K562 (cell line): Measurements from ENCODE around the gene SDK1. TPM values are rescaled to one million over a fixed set of nuclear protein-coding genes. Genes with fewer than 3 reads are reported as not detected.

Experiments used
- ATAC-seq: fragments of 200-7000 bp; cut with Tn5 transposase; 3 replicates; pipeline ENCODE4 v1.9.1; 2020; ENCODE audit warnings: moderate library complexity
- BruUV-seq: library from RNA; stranded (reverse); fragments of 400-500 nt; replicated peaks from 2 replicates; lab custom pipeline; 2021; lab: Mats Ljungman, UMichigan
- CTCF ChIA-PET: fragments of 300-600 bp; formaldehyde crosslinking; extraction: SDS; loops from one replicate; lab custom pipeline; 2021; ENCODE audit warnings: low intra/inter-chr PET ratio; lab: Yijun Ruan, JAX
- POLR2A ChIA-PET: fragments of 300-600, 350-650 bp; sonication (Branson Sonifier 250); formaldehyde crosslinking; extraction: SDS; loops from one replicate; lab custom pipeline; 2021; ENCODE audit warnings: antibody characterized with exemption, inconsistent platforms; lab: Yijun Ruan, JAX
- DNase-seq, 4 experiments: peaks; one replicate each; pipeline versions ENCODE4 v3.0.0 to v3.0.0-alpha.2; 2011 to 2018; ENCODE audit warnings: low spot score in 3 of 4, mixed read lengths in 3 of 4; ENCODE audit errors: extremely low read depth in 1 of 4
- FAIRE-seq: peaks from 2 replicates; lab custom pipeline; 2011; peaks lifted over from hg19 to GRCh38; lab: Jason Lieb, UNC
- H2AFZ ChIP-seq: 2 replicates; pipeline ENCODE4 v1.6.0; 2011; ENCODE audit warnings: low read depth, low read length, control low read depth, inconsistent platforms
- H3K27ac ChIP-seq: fragments of 200-600 bp; 3 replicates; pipeline ENCODE4 v1.8.0; 2011; ENCODE audit warnings: low read depth, mild to moderate bottlenecking, control low read depth, inconsistent platforms, low read length, moderate library complexity, mixed read lengths; ENCODE audit errors: extremely low read depth
- H3K27me3 ChIP-seq, 2 experiments: fragments of 300-600 bp in 1 of 2; 2 replicates in 1 of 2; 3 replicates in 1 of 2; pipeline versions ENCODE4 v1.6.0 to v1.8.0; 2011; ENCODE audit warnings: inconsistent platforms in 2 of 2, low read length in 2 of 2, mild to moderate bottlenecking in 1 of 2, mixed read lengths in 1 of 2, moderate library complexity in 1 of 2; ENCODE audit not compliant: control insufficient read depth in 2 of 2, insufficient read depth in 2 of 2
- H3K36me3 ChIP-seq: fragments of 300-600 bp; 3 replicates; pipeline ENCODE4 v1.8.0; 2011; ENCODE audit warnings: mild to moderate bottlenecking, low read length, inconsistent platforms; ENCODE audit not compliant: control insufficient read depth, insufficient read depth
- H3K4me1 ChIP-seq, 2 experiments: fragments of 200-600 bp in 1 of 2; replicated peaks in 1 of 2; 2 replicates in 1 of 2; 3 replicates in 1 of 2; pipeline versions ENCODE4 v1.5.1 to v1.8.0; 2011; ENCODE audit warnings: inconsistent platforms in 2 of 2, low read length in 2 of 2, mild to moderate bottlenecking in 1 of 2, mixed read lengths in 1 of 2, moderate library complexity in 1 of 2; ENCODE audit not compliant: control insufficient read depth in 2 of 2, insufficient read depth in 2 of 2
- H3K4me2 ChIP-seq: 2 replicates; pipeline ENCODE4 v1.6.1; 2011; ENCODE audit warnings: low read length, control low read depth, inconsistent platforms, mixed read lengths; ENCODE audit not compliant: insufficient read depth
- H3K4me3 ChIP-seq: fragments of 200-600 bp; sonication (generic), shearing (Covaris generic); 2 replicates; pipeline ENCODE4 v1.5.1; 2016; ENCODE audit warnings: control low read depth, inconsistent platforms
- H3K79me2 ChIP-seq: fragments of 200-600 bp; 3 replicates; pipeline ENCODE4 v1.8.0; 2011; ENCODE audit warnings: low read length, inconsistent platforms; ENCODE audit not compliant: control insufficient read depth, insufficient read depth
- H3K9ac ChIP-seq, 2 experiments: 2 replicates each; pipeline versions ENCODE4 v1.6.0 to v1.6.1; 2011; ENCODE audit warnings: low read depth in 2 of 2, low read length in 2 of 2, control low read depth in 1 of 2, inconsistent platforms in 1 of 2, mild to moderate bottlenecking in 1 of 2, mixed read lengths in 1 of 2; ENCODE audit not compliant: insufficient read depth in 1 of 2
- H3K9me1 ChIP-seq: one replicate; pipeline ENCODE4 v1.6.0; 2011; ENCODE audit warnings: inconsistent platforms, mild to moderate bottlenecking, low read length, moderate library complexity; ENCODE audit not compliant: control insufficient read depth, insufficient read depth
- H3K9me3 ChIP-seq: replicated peaks from 2 replicates; pipeline ENCODE4 v1.5.1; 2011; ENCODE audit warnings: low read depth, low read length, inconsistent platforms; ENCODE audit not compliant: control insufficient read depth, insufficient read depth
- H4K20me1 ChIP-seq: replicated peaks from 2 replicates; pipeline ENCODE4 v1.6.1; 2011; ENCODE audit warnings: low read length, inconsistent platforms, mixed read lengths; ENCODE audit not compliant: control insufficient read depth, insufficient read depth
- C11orf30 ChIP-seq: fragments of 450-650 bp; IDR thresholded peaks from 2 replicates; pipeline ENCODE4 v1.6.1; 2016; ENCODE audit warnings: low read depth, mild to moderate bottlenecking
- EWSR1 ChIP-seq: fragments of 450-650 bp; IDR thresholded peaks from 2 replicates; pipeline ENCODE4 v1.6.1; 2018; ENCODE audit warnings: borderline replicate concordance, mild to moderate bottlenecking, low read depth, moderate library complexity; ENCODE audit not compliant: partially characterized antibody
- HCFC1 ChIP-seq: IDR thresholded peaks from 2 replicates; pipeline ENCODE4 v1.6.1; 2012; ENCODE audit warnings: low read depth, low read length, improper control_type of control experiment
- TEAD4 ChIP-seq, 2 experiments: sonication (generic) in 1 of 2; formaldehyde crosslinking in 1 of 2; IDR thresholded peaks; 2 replicates each; pipeline versions ENCODE4 v1.6.1 to v1.8.0; 2012 to 2022; ENCODE audit warnings: borderline replicate concordance in 1 of 2, inconsistent platforms in 1 of 2, low read length in 1 of 2, mild to moderate bottlenecking in 1 of 2, missing genetic modification reagents in 1 of 2
- ZFX ChIP-seq: sonication (generic); formaldehyde crosslinking; IDR thresholded peaks from 2 replicates; pipeline ENCODE4 v1.8.0; 2022; ENCODE audit warnings: mild to moderate bottlenecking, missing genetic modification reagents, moderate library complexity
- ZNF41 ChIP-seq: fragments of 250-450 bp; sonication (Bioruptor Pico); conservative IDR thresholded peaks from 2 replicates; pipeline ENCODE4 v1.4.0; 2020; ENCODE audit warnings: mild to moderate bottlenecking
- ZNF589 ChIP-seq: fragments of 200-800 bp; sonication (Bioruptor generic); IDR thresholded peaks from 2 replicates; pipeline ENCODE4 v1.6.1; 2016; ENCODE audit warnings: low read depth, missing genetic modification characterization, missing compliant biosample characterization
- ZNF609 ChIP-seq: sonication (generic); formaldehyde crosslinking; IDR thresholded peaks from 2 replicates; pipeline ENCODE4 v1.8.1; 2023; ENCODE audit warnings: missing genetic modification reagents, mild to moderate bottlenecking, borderline replicate concordance
- WGBS: fragments of 100-300 bp; shearing (Covaris generic); methylation state at CpG from one replicate; pipeline ENCODE4 v1.1.6; 2016; ENCODE audit warnings: low coverage, mixed read lengths; ENCODE audit not compliant: insufficient coverage; ENCODE audit errors: missing lambda C conversion rate; 5-methylcytosine and 5-hydroxymethylcytosine counted together
- in situ Hi-C: fragments of 300-500 bp; cut with MboI; formaldehyde crosslinking; loops from 4 replicates; pipeline ENCODE4 v1.15.0; 2018; ENCODE audit warnings: inconsistent platforms, mixed read lengths
- intact Hi-C: fragments of 100-400 bp; cut with micrococcal nuclease; formaldehyde crosslinking; loops from 2 replicates; pipeline ENCODE4 v1.14.2; 2022
- polyA plus RNA-seq, 8 experiments: library from polyadenylated mRNA; depleted of rRNA in 4 of 8; stranded (reverse) in 5 of 8; unstranded in 3 of 8; fragments of >200 nt; fragmentation: Nextera tagmentation in 2 of 8; fragmentation: Illumina TruSeq in 1 of 8; extraction: Ambion mirVana in 2 of 8; extraction: Trizol in 1 of 8; gene quantifications; 2 replicates each; pipeline versions ENCODE4 v1.2.1 to v1.2.3, GENCODE V29; 2011 to 2014; ENCODE audit warnings: inconsistent platforms in 1 of 8, missing spikeins in 1 of 8
- total RNA-seq, 7 experiments: library from RNA; depleted of rRNA in 6 of 7; stranded (reverse); fragments of >200 nt in 6 of 7; fragmentation: Illumina TruSeq in 2 of 7; extraction: Trizol in 2 of 7; gene quantifications; 2 replicates each; pipeline versions ENCODE4 v1.2.1 to v1.2.3, GENCODE V29; 2011 to 2021; ENCODE audit warnings: low replicate concordance in 1 of 7

SDK1 gene
- total and polyA plus RNA-seq, 9 of the 15 experiments (the other 6 are each of a cell fraction or from before 2014, with no cell fraction given): 0.16 TPM; not detected in 8

GRCh38 chr7:4138866-4139265 lies 837.8 kb downstream of the SDK1 start:
- CTCF ChIA-PET: no interaction called here
- no peaks in the 10 kb centered on the region for H3K36me3 ChIP-seq
- intact Hi-C loops: no loop called here
- no peak for TF ChIP-seq C11orf30
- peaks cover 17 to 72% of the 10 kb centered on the region in 2 experiments; a peak in 4 of 5 replicates for H3K27me3 ChIP-seq
- no peak overlapping the region for H3K27ac ChIP-seq
- no peak overlapping the region for H2AFZ ChIP-seq
- no peak for FAIRE-seq
- peaks cover 17% of the 10 kb centered on the region for H4K20me1 ChIP-seq
- no peaks in the 10 kb centered on the region for H3K9me1 ChIP-seq
- WGBS: 5% methylated on average over 10 of the region's 11 CpGs
- in situ Hi-C loops: no loop called here
- POLR2A ChIA-PET: interaction anchor here (0.6 to 0.7 kb wide), 2 partner anchors 8 to 10 kb away, joined by 3 read pairs; no protein-coding TSS in a partner anchor
- no peak overlapping the region for H3K4me3 ChIP-seq
- BruUV-seq: no TSS peak
- no peaks in the 10 kb centered on the region for H3K79me2 ChIP-seq
- H3K9ac ChIP-seq: no peak overlapping the region
- no peaks in the 10 kb centered on the region for H3K9me3 ChIP-seq
- no peak for ATAC-seq
- DNase-seq: no peak
- H3K4me2 ChIP-seq: no peak overlapping the region
- no peaks in the 10 kb centered on the region for H3K4me1 ChIP-seq

- FAIRE-seq (no peak), ATAC-seq (no peak), DNase-seq (no peak)
- intact Hi-C loops (no loop called here), in situ Hi-C loops (no loop called here)
- H3K79me2 ChIP-seq: no peaks in the 10 kb centered on the region
- no peak overlapping the region for H3K9ac ChIP-seq
- POLR2A ChIA-PET: interaction anchor here (1.0 kb wide), 1 partner anchor 9 kb away, joined by 3 read pairs; no protein-coding TSS in a partner anchor
- H2AFZ ChIP-seq: no peak overlapping the region
- peaks cover 14% of the 10 kb centered on the region for H4K20me1 ChIP-seq
- H3K27me3 ChIP-seq: peaks cover 16 to 70% of the 10 kb centered on the region in 2 experiments; a peak in 4 of 5 replicates
- no peaks in the 10 kb centered on the region for H3K9me3 ChIP-seq
- no peak overlapping the region for H3K4me3 ChIP-seq
- no peaks in the 10 kb centered on the region for H3K9me1 ChIP-seq
- H3K4me2 ChIP-seq: no peak overlapping the region
- no peaks in the 10 kb centered on the region for H3K36me3 ChIP-seq
- H3K27ac ChIP-seq: no peak overlapping the region
- 0% methylated on average over 17 of the region's 21 CpGs for whole genome bisulfite sequencing
- no TSS peak for BruUV-seq
- H3K4me1 ChIP-seq: no peaks in the 10 kb centered on the region
- CTCF ChIA-PET: interaction anchor here (0.7 kb wide), 1 partner anchor 37 kb away, joined by 3 read pairs; no protein-coding TSS in a partner anchor
- TF ChIP-seq EWSR1 (no peak), ZFX (CRISPR knock-in tag) (no peak), TEAD4 (IDR thresholded peaks at IDR 0.05; ENCODE audit: low read length) (no peak), TEAD4 (CRISPR knock-in tag; IDR thresholded peaks at IDR 0.05; ENCODE audit: borderline replicate concordance) (no peak), ZNF589 (CRISPR knock-in tag) (no peak), HCFC1 (no peak), ZNF41 (CRISPR knock-in tag) (no peak), ZNF609 (no peak)
These were observed 838.9 kb downstream of the SDK1 start for GRCh38 chr7:4139656-4140625.
